ENCODE results near the gene THOC6. TPM values are rescaled to one million over a fixed set of nuclear protein-coding genes. Genes with fewer than 3 reads are reported as not detected.

The THOC6 gene
- total RNA-seq, 2 experiments from 2014 or later, result 12.0 to 12.9 TPM

- Mint-ChIP-seq H3K4me1 (ENCODE audit: low read depth) (no peaks in the 10 kb centered on the region), H3K27me3 (no peaks in the 10 kb centered on the region), H3K4me3 (no peak overlapping the region), H3K27ac (no peak overlapping the region), H3K9me3 (no peaks in the 10 kb centered on the region), H3K36me3 (ENCODE audit: low read depth) (no peaks in the 10 kb centered on the region)
- Histone ChIP-seq H3K4me3 (ENCODE audit: low read length) (no peak overlapping the region), H3K9me3 (ENCODE audit: control insufficient read depth in 1 of 2, insufficient read depth in 1 of 2, low read length in 2 of 2) (no peaks in the 10 kb centered on the region), H3K27ac (ENCODE audit: low read depth in 1 of 2, low read length in 2 of 2) (no peak overlapping the region), H3K27me3 (ENCODE audit: control insufficient read depth in 1 of 2, insufficient read depth in 2 of 2, low read length in 2 of 2) (no peaks in the 10 kb centered on the region), H3K4me1 (ENCODE audit: insufficient read depth, low read length) (peaks cover 8% of the 10 kb centered on the region), H3K36me3 (ENCODE audit: insufficient read depth, low read length) (no peaks in the 10 kb centered on the region)
- TF ChIP-seq CTCF (IDR thresholded peaks at IDR 0.05), result no peak
- intact Hi-C loops (cut with DNase I, micrococcal nuclease), result no loop called here
- no peak for DNase-seq
- ChIA-PET CTCF (no interaction called here), POLR2A (no interaction called here)
- no peak for ATAC-seq (ENCODE audit: poor library complexity)
Observed at GRCh38 chr16:2986623-2987188, 37.1 kb upstream of the THOC6 start.

GRCh38 chr16:2987286-2987685 lies 36.5 kb upstream of the THOC6 start:
- Histone ChIP-seq H3K4me3 (ENCODE audit: low read length) (no peak overlapping the region), H3K4me1 (ENCODE audit: insufficient read depth, low read length) (peaks cover 8% of the 10 kb centered on the region), H3K9me3 (ENCODE audit: control insufficient read depth in 1 of 2, insufficient read depth in 1 of 2, low read length in 2 of 2) (no peaks in the 10 kb centered on the region), H3K27me3 (ENCODE audit: control insufficient read depth in 1 of 2, insufficient read depth in 2 of 2, low read length in 2 of 2) (no peaks in the 10 kb centered on the region), H3K27ac (ENCODE audit: low read depth in 1 of 2, low read length in 2 of 2) (no peak overlapping the region), H3K36me3 (ENCODE audit: insufficient read depth, low read length) (no peaks in the 10 kb centered on the region)
- no peak for TF ChIP-seq CTCF (IDR thresholded peaks at IDR 0.05)
- ChIA-PET POLR2A (no interaction called here), CTCF (no interaction called here)
- intact Hi-C loops (cut with DNase I, micrococcal nuclease), result no loop called here
- H3K27me3 Mint-ChIP-seq, result no peaks in the 10 kb centered on the region
- H3K27ac Mint-ChIP-seq, result no peak overlapping the region
- DNase-seq (no peak), ATAC-seq (ENCODE audit: poor library complexity) (no peak)
- H3K36me3 Mint-ChIP-seq (ENCODE audit: low read depth), result no peaks in the 10 kb centered on the region
- no peak overlapping the region for H3K4me3 Mint-ChIP-seq
- H3K9me3 Mint-ChIP-seq, result no peaks in the 10 kb centered on the region
- no peaks in the 10 kb centered on the region for H3K4me1 Mint-ChIP-seq (ENCODE audit: low read depth)

- Histone ChIP-seq H3K9me3 (ENCODE audit: control insufficient read depth in 1 of 2, insufficient read depth in 1 of 2, low read length in 2 of 2) (no peaks in the 10 kb centered on the region), H3K36me3 (ENCODE audit: insufficient read depth, low read length) (no peaks in the 10 kb centered on the region), H3K4me1 (ENCODE audit: insufficient read depth, low read length) (peaks cover 8% of the 10 kb centered on the region), H3K27me3 (ENCODE audit: control insufficient read depth in 1 of 2, insufficient read depth in 2 of 2, low read length in 2 of 2) (no peaks in the 10 kb centered on the region), H3K4me3 (ENCODE audit: low read length) (no peak overlapping the region), H3K27ac (ENCODE audit: low read depth in 1 of 2, low read length in 2 of 2) (no peak overlapping the region)
- no peak for TF ChIP-seq CTCF (IDR thresholded peaks at IDR 0.05)
- ChIA-PET POLR2A (no interaction called here), CTCF (no interaction called here)
- H3K4me1 Mint-ChIP-seq (ENCODE audit: low read depth), result no peaks in the 10 kb centered on the region
- ATAC-seq (ENCODE audit: poor library complexity) (no peak), DNase-seq (no peak)
- no peak overlapping the region for H3K27ac Mint-ChIP-seq
- no peaks in the 10 kb centered on the region for H3K36me3 Mint-ChIP-seq (ENCODE audit: low read depth)
- no peaks in the 10 kb centered on the region for H3K9me3 Mint-ChIP-seq
- intact Hi-C loops (cut with DNase I, micrococcal nuclease), result no loop called here
- H3K4me3 Mint-ChIP-seq, result no peak overlapping the region
- H3K27me3 Mint-ChIP-seq, result no peaks in the 10 kb centered on the region
Observed at GRCh38 chr16:2987833-2988232, 36.0 kb upstream of the THOC6 start.
